Left lung (tissue), 10 donors: ENCODE data around the gene ESPN. TPM values are rescaled to one million over a fixed set of nuclear protein-coding genes. Genes with fewer than 3 reads are reported as not detected.

Source experiments
- ATAC-seq: fragments of 200-7000 bp; cut with Tn5 transposase; one replicate; pipeline ENCODE4 v1.9.1; 2020; ENCODE audit warnings: moderate library complexity
- DNase-seq, 4 donors: peaks; one replicate each; pipeline ENCODE4 v3.0.0-alpha.2; 2013 to 2020
- H3K27ac ChIP-seq, 2 donors: fragments of 200-600 bp; sonication (generic) in 1 of 2; one replicate each; pipeline versions ENCODE4 v1.5.0 to v1.8.0; 2020 to 2021
- H3K27me3 ChIP-seq, 2 donors: fragments of 200-600 bp; sonication (generic) in 1 of 2; one replicate each; pipeline versions ENCODE4 v1.5.0 to v1.8.0; 2020 to 2021
- H3K36me3 ChIP-seq, 2 donors: fragments of 200-600 bp; sonication (generic) in 1 of 2; one replicate each; pipeline versions ENCODE4 v1.5.0 to v1.8.0; 2020 to 2021
- H3K4me1 ChIP-seq, 2 donors: fragments of 200-600 bp; one replicate each; pipeline ENCODE4 v1.8.0; 2021
- H3K4me3 ChIP-seq, 2 donors: fragments of 200-600 bp; sonication (generic) in 1 of 2; one replicate each; pipeline versions ENCODE4 v1.5.0 to v1.8.0; 2020 to 2021; ENCODE audit warnings: mild to moderate bottlenecking in 1 of 2
- H3K9me3 ChIP-seq, 2 donors: fragments of 200-600 bp; sonication (generic) in 1 of 2; one replicate each; pipeline versions ENCODE4 v1.5.0 to v1.8.0; 2020 to 2021
- CTCF ChIP-seq, 2 donors: fragments of 200-600 bp; sonication (generic) in 1 of 2; IDR thresholded peaks; one replicate each; pipeline versions ENCODE4 v1.5.0 to v1.8.0; 2021; ENCODE audit warnings: antibody characterized with exemption in 2 of 2
- intact Hi-C, 2 donors: fragments of 100-400 bp; cut with DNase I; formaldehyde crosslinking; loops; one replicate each; pipeline versions ENCODE4 v1.11.2 to v1.14.2; 2022
- polyA plus RNA-seq, 6 donors: library from polyadenylated mRNA; unstranded; fragments of 120-200 nt; gene quantifications; one replicate each; pipeline ENCODE4 v1.2.1, GENCODE V29; 2013; ENCODE audit not compliant: insufficient read length in 6 of 6
- total RNA-seq, 2 donors: library from RNA; stranded (reverse); fragmentation: NEBNext Ultra II Directional; extraction: Animal tissue kit (Norgen Biotek cat#: 25700); gene quantifications; one replicate each; pipeline ENCODE4 v1.2.1, GENCODE V29; 2021
- donor health status: DM: no; HTN: yes; CAD: no.
- donor health status: DM: no; HTN: no; CAD: no.

ESPN gene
- total and polyA plus RNA-seq, 8 donors, result 1.2 to 3.7 (median 2.2) TPM

- H3K27ac ChIP-seq, result no peak overlapping the region
- no peak for ATAC-seq
- intact Hi-C loops, result loop anchor here in 1 of 2 donors (10.0 kb wide), 1 partner anchor 162 kb away; no protein-coding TSS in a partner anchor
- H3K9me3 ChIP-seq, result no peaks in the 10 kb centered on the region
- no peak overlapping the region for H3K4me3 ChIP-seq
- TF ChIP-seq CTCF (IDR thresholded peaks at IDR 0.05), result no peak
- H3K27me3 ChIP-seq, result peaks cover 55 to 100% of the 10 kb centered on the region in 2 donors
- peaks cover 15 to 22% of the 10 kb centered on the region in 2 donors for H3K4me1 ChIP-seq
- no peaks in the 10 kb centered on the region for H3K36me3 ChIP-seq
- DNase-seq, result no peak
Observed at GRCh38 chr1:6416906-6417305, 7.7 kb upstream of the ESPN start.

GRCh38 chr1:6417961-6418667, 6.5 kb upstream of the ESPN start:
- no peak for TF ChIP-seq CTCF (IDR thresholded peaks at IDR 0.05)
- no peak for DNase-seq
- Histone ChIP-seq H3K27ac (no peak overlapping the region), H3K27me3 (peaks cover 55 to 100% of the 10 kb centered on the region in 2 donors), H3K9me3 (no peaks in the 10 kb centered on the region), H3K4me1 (peaks cover 16 to 23% of the 10 kb centered on the region in 2 donors), H3K4me3 (no peak overlapping the region), H3K36me3 (no peaks in the 10 kb centered on the region)
- ATAC-seq, result no peak
- intact Hi-C loops, result loop anchor here in 1 of 2 donors (10.0 kb wide), 1 partner anchor 163 kb away; no protein-coding TSS in a partner anchor

GRCh38 chr1:6418668-6419396, 5.7 kb upstream of the ESPN start:
- peaks cover 19 to 31% of the 10 kb centered on the region in 2 donors for H3K4me1 ChIP-seq
- ATAC-seq, result no peak
- H3K4me3 ChIP-seq, result peak overlapping the region; percentile 28 to 37
- no peaks in the 10 kb centered on the region for H3K36me3 ChIP-seq
- intact Hi-C loops, result loop anchor here in 1 of 2 donors (10.0 kb wide), 1 partner anchor 164 kb away; no protein-coding TSS in a partner anchor
- H3K27me3 ChIP-seq, result peaks cover 59 to 100% of the 10 kb centered on the region in 2 donors
- no peak overlapping the region for H3K27ac ChIP-seq
- DNase-seq, result peak in 1 of 4 donors; percentile 64
- TF ChIP-seq CTCF (IDR thresholded peaks at IDR 0.05), result no peak
- H3K9me3 ChIP-seq, result no peaks in the 10 kb centered on the region

- Histone ChIP-seq H3K36me3 (no peaks in the 10 kb centered on the region), H3K4me3 (peak overlapping the region; percentile 28 to 37), H3K27me3 (peaks cover 64 to 100% of the 10 kb centered on the region in 2 donors), H3K4me1 (peaks cover 19 to 36% of the 10 kb centered on the region in 2 donors), H3K9me3 (no peaks in the 10 kb centered on the region), H3K27ac (no peak overlapping the region)
- TF ChIP-seq CTCF (IDR thresholded peaks at IDR 0.05), result no peak
- intact Hi-C loops, result loop anchor here in 1 of 2 donors (10.0 kb wide), 1 partner anchor 165 kb away; no protein-coding TSS in a partner anchor
- DNase-seq (peak in 1 of 4 donors; percentile 72), ATAC-seq (no peak)
Observed at GRCh38 chr1:6419397-6419803, 5.2 kb upstream of the ESPN start.
